Activated CD8-positive, alpha-beta T cell treated with anti-CD3 and anti-CD28 coated beads, Interleukin-2, amount 10 ng/mL, durations not matched to agents 7 days and 5 days (primary cell): Measurements from ENCODE around the gene SPATS2L. TPM values are rescaled to one million over a fixed set of nuclear protein-coding genes. Genes with fewer than 3 reads are reported as not detected.

Experiments used
- ATAC-seq: fragments of 150-1000 bp; cut with Tn5 transposase; one replicate; pipeline ENCODE4 v1.10.0; 2021; ENCODE audit warnings: moderate library complexity
- CTCF ChIA-PET: fragments of 350-600 bp; sonication (Branson Sonifier 250); formaldehyde crosslinking; loops from one replicate; lab custom pipeline; 2021; ENCODE audit warnings: antibody characterized with exemption; lab: Charles Lee
- POLR2A ChIA-PET: fragments of 350-600 bp; sonication (Branson Sonifier 250); formaldehyde crosslinking; loops from one replicate; lab custom pipeline; 2021; ENCODE audit warnings: antibody characterized with exemption; lab: Charles Lee
- DNase-seq: peaks from one replicate; pipeline ENCODE4 v3.0.0-alpha.2; 2020
- H3K27ac Mint-ChIP-seq: one replicate; pipeline ENCODE4 v1.8.0; 2021; ENCODE audit warnings: mild to moderate bottlenecking, mixed read lengths
- H3K27me3 Mint-ChIP-seq: one replicate; pipeline ENCODE4 v1.8.0; 2021; ENCODE audit warnings: low read depth, mixed read lengths
- H3K36me3 Mint-ChIP-seq: one replicate; pipeline ENCODE4 v1.8.0; 2021; ENCODE audit warnings: low read depth, mixed read lengths
- H3K4me1 Mint-ChIP-seq: one replicate; pipeline ENCODE4 v1.8.0; 2021; ENCODE audit warnings: low read depth, mixed read lengths
- H3K4me3 Mint-ChIP-seq: one replicate; pipeline ENCODE4 v1.8.0; 2021; ENCODE audit warnings: mild to moderate bottlenecking, mixed read lengths
- H3K9me3 Mint-ChIP-seq: one replicate; pipeline ENCODE4 v1.8.0; 2022; ENCODE audit warnings: mixed read lengths; ENCODE audit not compliant: insufficient read depth
- total RNA-seq, 2 experiments: library from RNA; stranded (reverse); gene quantifications; one replicate each; pipeline ENCODE4 v1.2.3, GENCODE V29; 2021

Gene SPATS2L
- total RNA-seq, 2 experiments from 2014 or later = 45.5 to 46.5 TPM

- no peaks in the 10 kb centered on the region for H3K36me3 Mint-ChIP-seq
- H3K4me3 Mint-ChIP-seq = no peak overlapping the region
- POLR2A ChIA-PET = no interaction called here
- no peak overlapping the region for H3K27ac Mint-ChIP-seq
- ATAC-seq (no peak), DNase-seq (no peak)
- H3K27me3 Mint-ChIP-seq = peaks cover 10% of the 10 kb centered on the region
- CTCF ChIA-PET = interaction anchor here (0.9 kb wide), 1 partner anchor 142 kb away, joined by 3 read pairs; no protein-coding TSS in a partner anchor
- no peaks in the 10 kb centered on the region for H3K9me3 Mint-ChIP-seq
- H3K4me1 Mint-ChIP-seq = peaks cover 2% of the 10 kb centered on the region
Measured at GRCh38 chr2:200324362-200324761, 17.9 kb downstream of the SPATS2L start.

DNA sequence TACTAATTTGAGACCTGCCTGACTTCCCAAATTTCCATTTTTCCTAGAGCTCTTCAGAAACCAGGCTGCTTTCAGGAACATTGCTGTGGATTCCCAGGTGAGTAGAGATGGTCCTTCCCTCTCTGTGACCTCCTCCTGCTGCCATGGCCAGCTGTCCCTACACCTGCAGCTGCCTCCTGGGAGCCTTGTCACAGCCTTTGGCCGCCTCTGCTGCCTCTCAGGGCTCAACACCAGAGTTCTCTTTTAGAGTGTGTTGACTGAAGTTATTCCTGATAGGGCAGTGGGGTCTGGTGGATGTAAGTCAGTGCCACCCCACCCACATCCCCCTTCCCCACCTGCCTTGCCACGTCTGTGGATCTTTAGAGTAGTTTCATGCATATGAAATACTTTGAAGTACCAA is 22.9 kb downstream of the SPATS2L start:
- peaks cover 3% of the 10 kb centered on the region for H3K27me3 Mint-ChIP-seq
- H3K4me3 Mint-ChIP-seq = no peak overlapping the region
- H3K27ac Mint-ChIP-seq = no peak overlapping the region
- no peaks in the 10 kb centered on the region for H3K9me3 Mint-ChIP-seq
- peaks cover 7% of the 10 kb centered on the region for H3K36me3 Mint-ChIP-seq
- DNase-seq (no peak), ATAC-seq (no peak)
- CTCF ChIA-PET = no interaction called here
- POLR2A ChIA-PET = no interaction called here
- H3K4me1 Mint-ChIP-seq = no peaks in the 10 kb centered on the region

DNA sequence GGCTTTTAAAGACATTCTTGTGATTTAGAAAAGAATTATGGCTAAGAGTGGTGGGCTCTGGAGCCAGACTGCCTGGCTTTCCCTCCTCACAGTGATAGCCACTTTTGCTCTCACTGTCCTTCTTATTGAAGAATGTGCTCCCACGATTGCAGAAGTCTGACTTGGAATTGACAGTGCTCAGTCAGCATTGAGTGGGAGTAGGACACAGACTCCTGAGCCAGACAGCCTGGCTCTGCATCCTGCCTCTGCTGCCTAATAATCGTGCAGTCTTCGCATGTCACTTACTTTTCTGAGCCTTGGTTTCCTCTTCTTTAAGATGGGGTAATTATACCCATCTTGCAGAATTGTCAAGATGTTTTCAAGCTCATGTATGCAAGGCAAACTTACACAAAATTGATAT is 23.3 kb downstream of the SPATS2L start:
- H3K9me3 Mint-ChIP-seq = no peaks in the 10 kb centered on the region
- H3K4me3 Mint-ChIP-seq = no peak overlapping the region
- ChIA-PET POLR2A (no interaction called here), CTCF (no interaction called here)
- H3K27ac Mint-ChIP-seq = no peak overlapping the region
- H3K27me3 Mint-ChIP-seq = peaks cover 3% of the 10 kb centered on the region
- no peaks in the 10 kb centered on the region for H3K4me1 Mint-ChIP-seq
- DNase-seq = no peak
- ATAC-seq = no peak
- H3K36me3 Mint-ChIP-seq = peaks cover 7% of the 10 kb centered on the region

DNA sequence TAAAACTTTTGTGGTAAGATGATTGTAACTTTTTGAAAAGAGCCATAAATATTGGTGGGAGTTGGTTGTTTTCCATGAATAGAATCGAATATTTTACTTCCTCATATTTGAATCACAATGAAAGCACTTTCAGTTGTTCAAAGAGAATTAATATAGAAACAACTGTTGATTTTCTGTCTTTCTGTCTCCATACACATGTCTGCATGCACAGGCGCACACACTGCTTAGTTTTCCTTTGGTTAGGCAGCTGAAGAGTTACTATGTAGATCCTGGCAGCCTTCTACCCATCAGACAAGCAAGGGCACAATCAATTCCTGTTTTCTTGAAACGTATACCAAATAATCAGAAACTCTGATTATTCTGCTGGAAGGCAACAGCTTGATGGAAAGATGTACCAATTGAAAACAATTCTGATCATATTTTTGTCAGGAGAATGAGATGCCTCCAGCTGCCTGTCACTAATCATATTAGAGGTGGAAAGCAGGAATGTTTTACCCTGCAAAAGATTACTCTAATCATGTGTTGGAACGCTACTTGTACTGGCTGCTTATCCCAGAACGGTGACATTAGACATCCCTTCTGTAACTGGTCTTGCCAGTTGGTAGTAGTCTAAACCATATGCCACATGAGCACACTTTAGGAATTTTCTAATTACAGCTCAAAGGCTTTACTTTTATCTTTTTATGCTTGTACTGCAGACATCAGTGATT is 24.0 kb downstream of the SPATS2L start:
- DNase-seq (no peak), ATAC-seq (no peak)
- Mint-ChIP-seq H3K27ac (no peak overlapping the region), H3K9me3 (no peaks in the 10 kb centered on the region), H3K36me3 (peaks cover 7% of the 10 kb centered on the region), H3K4me1 (no peaks in the 10 kb centered on the region), H3K27me3 (peaks cover 3% of the 10 kb centered on the region), H3K4me3 (no peak overlapping the region)
- ChIA-PET POLR2A (no interaction called here), CTCF (interaction anchor here (1.0 kb wide), 1 partner anchor 151 kb away, joined by 3 read pairs; no protein-coding TSS in a partner anchor)

- H3K9me3 Mint-ChIP-seq = no peaks in the 10 kb centered on the region
- no peak for DNase-seq
- ATAC-seq = no peak
- H3K27ac Mint-ChIP-seq = no peak overlapping the region
- H3K27me3 Mint-ChIP-seq = peaks cover 3% of the 10 kb centered on the region
- H3K36me3 Mint-ChIP-seq = peaks cover 7% of the 10 kb centered on the region
- H3K4me3 Mint-ChIP-seq = no peak overlapping the region
- ChIA-PET CTCF (interaction anchor here (1.0 kb wide), 1 partner anchor 150 kb away, joined by 3 read pairs; no protein-coding TSS in a partner anchor), POLR2A (no interaction called here)
- no peaks in the 10 kb centered on the region for H3K4me1 Mint-ChIP-seq
Measured at GRCh38 chr2:200331061-200331400, 24.5 kb downstream of the SPATS2L start.

GRCh38 chr2:200335657-200336056 is 29.2 kb downstream of the SPATS2L start:
- no peak for ATAC-seq
- peaks cover 5% of the 10 kb centered on the region for H3K4me1 Mint-ChIP-seq
- no peak for DNase-seq
- no peaks in the 10 kb centered on the region for H3K27me3 Mint-ChIP-seq
- peaks cover 3% of the 10 kb centered on the region for H3K36me3 Mint-ChIP-seq
- H3K4me3 Mint-ChIP-seq = no peak overlapping the region
- no peaks in the 10 kb centered on the region for H3K9me3 Mint-ChIP-seq
- POLR2A ChIA-PET = no interaction called here
- no peak overlapping the region for H3K27ac Mint-ChIP-seq
- CTCF ChIA-PET = no interaction called here

GRCh38 chr2:200336980-200337615 is 30.6 kb downstream of the SPATS2L start:
- Mint-ChIP-seq H3K4me3 (no peak overlapping the region), H3K27me3 (no peaks in the 10 kb centered on the region), H3K27ac (no peak overlapping the region), H3K4me1 (peaks cover 12% of the 10 kb centered on the region), H3K36me3 (peaks cover 2% of the 10 kb centered on the region), H3K9me3 (no peaks in the 10 kb centered on the region)
- CTCF ChIA-PET = interaction anchor here (1.3 kb wide), 1 partner anchor 36 kb away, joined by 3 read pairs; no protein-coding TSS in a partner anchor
- DNase-seq (no peak), ATAC-seq (no peak)
- POLR2A ChIA-PET = no interaction called here

- H3K27me3 Mint-ChIP-seq = no peaks in the 10 kb centered on the region
- H3K36me3 Mint-ChIP-seq = peaks cover 2% of the 10 kb centered on the region
- no peaks in the 10 kb centered on the region for H3K9me3 Mint-ChIP-seq
- H3K4me1 Mint-ChIP-seq = peaks cover 12% of the 10 kb centered on the region
- H3K4me3 Mint-ChIP-seq = no peak overlapping the region
- DNase-seq (no peak), ATAC-seq (no peak)
- H3K27ac Mint-ChIP-seq = no peak overlapping the region
- CTCF ChIA-PET = interaction anchor here (1.3 kb wide), 1 partner anchor 35 kb away, joined by 3 read pairs; no protein-coding TSS in a partner anchor
- POLR2A ChIA-PET = no interaction called here
Measured at GRCh38 chr2:200337621-200338020, 31.1 kb downstream of the SPATS2L start.

DNA sequence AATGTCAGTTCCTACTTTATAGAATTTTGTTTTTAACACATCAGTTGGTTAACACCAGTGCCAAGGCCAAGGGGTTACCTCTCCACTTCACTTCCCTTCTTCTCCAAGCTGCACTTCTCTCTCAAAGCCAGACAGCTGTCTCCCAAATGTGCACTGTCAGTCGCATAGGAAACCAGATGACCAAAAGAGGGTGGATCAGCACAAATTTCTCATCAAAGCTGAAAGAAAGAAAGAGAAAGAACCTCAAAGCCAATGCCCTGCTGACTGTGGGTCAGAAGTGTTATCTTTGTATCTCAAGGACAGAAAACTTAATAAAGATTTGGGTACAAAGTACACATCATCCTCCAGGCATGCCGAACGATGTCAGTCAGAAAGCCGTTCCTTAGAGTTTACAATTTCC is 32.2 kb downstream of the SPATS2L start:
- Mint-ChIP-seq H3K36me3 (peaks cover 2% of the 10 kb centered on the region), H3K4me1 (peaks cover 12% of the 10 kb centered on the region), H3K27ac (no peak overlapping the region), H3K9me3 (no peaks in the 10 kb centered on the region), H3K27me3 (no peaks in the 10 kb centered on the region), H3K4me3 (no peak overlapping the region)
- DNase-seq = no peak
- ATAC-seq = no peak
- ChIA-PET POLR2A (no interaction called here), CTCF (interaction anchor here (0.7 to 1.0 kb wide), 2 partner anchors 17 to 132 kb away, joined by 3 read pairs; no protein-coding TSS in a partner anchor)

DNA sequence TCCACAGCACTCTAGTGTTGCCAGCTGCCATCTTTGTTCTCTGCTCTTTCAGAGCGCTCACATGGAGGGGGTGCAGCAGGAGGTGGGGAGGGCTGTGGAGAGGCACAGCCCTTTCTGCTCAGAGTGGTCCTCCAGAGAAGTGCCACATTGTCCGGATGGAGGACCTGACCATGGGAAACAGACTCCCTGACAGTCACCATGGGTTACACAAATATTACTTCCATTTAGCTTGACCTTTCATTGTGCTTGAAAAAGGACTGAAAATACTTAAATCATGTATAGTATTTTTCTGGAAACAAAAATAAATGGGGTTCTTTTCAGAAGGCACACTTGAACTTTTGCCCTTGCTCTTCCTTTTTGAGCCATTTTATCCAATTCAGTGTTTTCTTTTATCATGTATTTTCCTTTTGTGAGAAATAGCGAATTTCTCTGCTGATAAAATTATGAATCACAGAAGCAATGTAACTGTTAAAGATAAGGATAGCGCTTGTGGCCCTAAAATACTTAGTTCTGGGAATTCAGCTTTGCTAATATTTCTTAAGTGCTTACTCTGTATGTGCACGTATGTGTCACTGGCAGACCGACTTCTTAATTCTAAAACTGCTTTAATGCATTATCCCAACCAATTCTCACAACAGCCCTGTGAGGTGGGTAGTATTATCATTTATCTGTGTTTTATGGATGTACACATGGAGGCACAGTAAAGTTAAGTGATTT is 34.2 kb downstream of the SPATS2L start:
- DNase-seq = no peak
- ChIA-PET POLR2A (no interaction called here), CTCF (no interaction called here)
- H3K36me3 Mint-ChIP-seq = peaks cover 5% of the 10 kb centered on the region
- H3K4me1 Mint-ChIP-seq = peaks cover 12% of the 10 kb centered on the region
- no peak overlapping the region for H3K27ac Mint-ChIP-seq
- no peaks in the 10 kb centered on the region for H3K27me3 Mint-ChIP-seq
- no peak overlapping the region for H3K4me3 Mint-ChIP-seq
- H3K9me3 Mint-ChIP-seq = no peaks in the 10 kb centered on the region
- no peak for ATAC-seq

DNA sequence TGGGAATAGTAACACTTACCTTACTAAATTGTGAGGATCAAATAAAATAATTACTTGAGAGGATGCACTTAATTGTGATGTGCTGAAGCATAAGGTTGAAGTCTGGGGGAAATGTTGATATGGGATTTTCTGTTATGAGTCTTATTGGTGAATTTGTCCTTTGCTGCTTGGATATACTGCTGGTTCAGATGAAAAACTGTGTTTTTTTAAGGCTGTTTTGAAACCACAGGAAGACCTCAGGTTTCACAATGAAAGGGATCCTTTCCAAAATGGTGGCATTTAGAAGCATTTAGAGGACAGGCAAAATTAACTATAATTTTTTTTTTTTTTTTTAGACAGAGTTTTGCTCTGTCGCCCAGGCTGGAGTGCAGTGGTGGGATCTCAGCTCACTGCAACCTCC is 34.9 kb downstream of the SPATS2L start:
- Mint-ChIP-seq H3K27me3 (no peaks in the 10 kb centered on the region), H3K4me1 (peaks cover 12% of the 10 kb centered on the region), H3K27ac (no peak overlapping the region), H3K9me3 (no peaks in the 10 kb centered on the region), H3K36me3 (peaks cover 5% of the 10 kb centered on the region), H3K4me3 (no peak overlapping the region)
- ATAC-seq (no peak), DNase-seq (no peak)
- POLR2A ChIA-PET = no interaction called here
- CTCF ChIA-PET = no interaction called here

DNA sequence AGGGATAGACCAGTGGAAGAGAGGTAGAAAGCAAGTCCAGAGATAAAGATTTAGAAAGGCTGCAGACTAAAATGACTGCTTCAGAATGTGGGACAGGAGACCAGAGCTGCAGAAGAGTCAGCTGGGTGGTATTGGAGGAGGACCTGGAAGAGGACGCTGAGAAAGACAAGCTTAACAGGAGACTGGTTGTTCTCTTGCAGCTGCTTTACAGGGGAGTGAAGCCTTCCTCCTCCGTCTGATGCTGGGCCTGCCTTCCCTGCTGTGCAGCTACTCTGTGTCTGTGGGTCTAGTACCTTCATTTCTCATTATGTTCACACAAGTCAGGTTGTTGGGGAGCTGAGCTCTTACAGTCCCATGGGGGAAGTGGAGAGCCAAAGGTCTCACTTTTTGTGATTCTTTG is 35.7 kb downstream of the SPATS2L start:
- H3K27ac Mint-ChIP-seq = no peak overlapping the region
- H3K4me1 Mint-ChIP-seq = peaks cover 12% of the 10 kb centered on the region
- no peak overlapping the region for H3K4me3 Mint-ChIP-seq
- H3K9me3 Mint-ChIP-seq = no peaks in the 10 kb centered on the region
- ATAC-seq = no peak
- no peaks in the 10 kb centered on the region for H3K27me3 Mint-ChIP-seq
- DNase-seq = no peak
- CTCF ChIA-PET = no interaction called here
- peaks cover 5% of the 10 kb centered on the region for H3K36me3 Mint-ChIP-seq
- POLR2A ChIA-PET = no interaction called here
